T47D (cell line): Measurements from ENCODE around the gene CNTNAP5.

Experiments
- DNase-seq, 2 experiments: peaks; one replicate each; pipeline versions ENCODE4 v3.0.0 to v3.0.0-alpha.2; 2011 to 2012; ENCODE audit warnings: low read depth in 1 of 2, low spot score in 1 of 2
- JUND ChIP-seq: IDR thresholded peaks from 2 replicates; pipeline ENCODE4 v1.6.1; 2012; ENCODE audit warnings: low read depth
- in situ Hi-C: cut with HindIII; loops from 2 replicates; pipeline ENCODE4 v1.10.0; 2016; ENCODE audit warnings: low sequenced_read_pairs, low pct_unique_long_range_greater_than_20kb

CNTNAP5 gene

GRCh38 chr2:124039032-124039431 is 13.9 kb downstream of the CNTNAP5 start:
- TF ChIP-seq JUND: no peak
- in situ Hi-C loops: no loop called here
- DNase-seq: no peak

GRCh38 chr2:124039762-124040291 is 14.7 kb downstream of the CNTNAP5 start:
- no peak for DNase-seq
- no peak for TF ChIP-seq JUND
- in situ Hi-C loops: no loop called here

GRCh38 chr2:124045894-124046293 is 20.8 kb downstream of the CNTNAP5 start:
- TF ChIP-seq JUND: no peak
- DNase-seq: no peak
- in situ Hi-C loops: no loop called here

GRCh38 chr2:124046332-124046731 is 21.2 kb downstream of the CNTNAP5 start:
- in situ Hi-C loops: no loop called here
- no peak for DNase-seq
- TF ChIP-seq JUND: no peak

- no peak for DNase-seq
- TF ChIP-seq JUND: no peak
- in situ Hi-C loops: no loop called here
Measured at GRCh38 chr2:124048102-124048501, 23.0 kb downstream of the CNTNAP5 start.

- no peak for TF ChIP-seq JUND
- in situ Hi-C loops: no loop called here
- no peak for DNase-seq
Measured at GRCh38 chr2:124048664-124049063, 23.6 kb downstream of the CNTNAP5 start.

GRCh38 chr2:124049136-124049535 is 24.0 kb downstream of the CNTNAP5 start:
- no peak for DNase-seq
- in situ Hi-C loops: no loop called here

GRCh38 chr2:124050833-124051497 is 25.9 kb downstream of the CNTNAP5 start:
- no peak for TF ChIP-seq JUND
- DNase-seq: no peak
- in situ Hi-C loops: no loop called here

More at GRCh38 chr2:124049136-124049535, 24.0 kb downstream of the CNTNAP5 start:
- no peak for TF ChIP-seq JUND

- no peak for DNase-seq
- no peak for TF ChIP-seq JUND
- in situ Hi-C loops: no loop called here
Measured at GRCh38 chr2:124053796-124054195, 28.7 kb downstream of the CNTNAP5 start.

GRCh38 chr2:124063596-124063995 is 38.5 kb downstream of the CNTNAP5 start:
- no peak for TF ChIP-seq JUND
- no peak for DNase-seq
- in situ Hi-C loops: no loop called here

GRCh38 chr2:124065636-124066035 is 40.5 kb downstream of the CNTNAP5 start:
- in situ Hi-C loops: no loop called here

GRCh38 chr2:124066776-124067175 is 41.7 kb downstream of the CNTNAP5 start:
- no peak for TF ChIP-seq JUND
- peak in 1 of 2 experiments; percentile 3 for DNase-seq
- in situ Hi-C loops: no loop called here

More at GRCh38 chr2:124065636-124066035, 40.5 kb downstream of the CNTNAP5 start:
- no peak for TF ChIP-seq JUND
- DNase-seq: no peak

- no peak for DNase-seq
- in situ Hi-C loops: no loop called here
- TF ChIP-seq JUND: no peak
Measured at GRCh38 chr2:124079045-124079444, 54.0 kb downstream of the CNTNAP5 start.
